ENCODE results near the gene UTP4.

DNA sequence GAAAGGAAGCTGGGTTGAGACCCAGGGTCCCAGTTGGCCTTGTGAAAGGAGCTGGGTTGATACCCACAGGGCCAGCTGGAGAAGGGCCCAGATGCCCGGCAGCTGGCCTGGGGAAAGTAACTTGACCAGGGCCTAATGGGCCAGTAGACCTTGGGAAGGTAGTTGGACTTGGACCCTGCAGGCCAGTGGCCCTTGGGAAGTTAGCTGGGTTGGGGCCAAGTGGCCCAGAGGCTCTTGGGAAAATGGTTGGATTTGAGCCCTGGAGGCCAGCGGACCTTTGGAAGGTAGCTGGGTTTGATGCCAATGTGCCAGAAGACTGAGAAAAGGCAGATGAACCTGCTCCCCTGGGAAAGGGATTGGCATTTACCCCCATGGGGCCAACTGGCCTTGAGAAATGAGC lies 13.5 kb upstream of the UTP4 start:
- TF ChIP-seq, protein P1, sequence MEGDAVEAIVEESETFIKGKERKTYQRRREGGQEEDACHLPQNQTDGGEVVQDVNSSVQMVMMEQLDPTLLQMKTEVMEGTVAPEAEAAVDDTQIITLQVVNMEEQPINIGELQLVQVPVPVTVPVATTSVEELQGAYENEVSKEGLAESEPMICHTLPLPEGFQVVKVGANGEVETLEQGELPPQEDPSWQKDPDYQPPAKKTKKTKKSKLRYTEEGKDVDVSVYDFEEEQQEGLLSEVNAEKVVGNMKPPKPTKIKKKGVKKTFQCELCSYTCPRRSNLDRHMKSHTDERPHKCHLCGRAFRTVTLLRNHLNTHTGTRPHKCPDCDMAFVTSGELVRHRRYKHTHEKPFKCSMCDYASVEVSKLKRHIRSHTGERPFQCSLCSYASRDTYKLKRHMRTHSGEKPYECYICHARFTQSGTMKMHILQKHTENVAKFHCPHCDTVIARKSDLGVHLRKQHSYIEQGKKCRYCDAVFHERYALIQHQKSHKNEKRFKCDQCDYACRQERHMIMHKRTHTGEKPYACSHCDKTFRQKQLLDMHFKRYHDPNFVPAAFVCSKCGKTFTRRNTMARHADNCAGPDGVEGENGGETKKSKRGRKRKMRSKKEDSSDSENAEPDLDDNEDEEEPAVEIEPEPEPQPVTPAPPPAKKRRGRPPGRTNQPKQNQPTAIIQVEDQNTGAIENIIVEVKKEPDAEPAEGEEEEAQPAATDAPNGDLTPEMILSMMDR (IDR thresholded peaks at IDR 0.05): no peak
- TF ChIP-seq POLR2A (IDR thresholded peaks at IDR 0.05): no peak
